Measurements from ENCODE around the gene CCNL2.

Gene CCNL2

GRCh38 chr1:1342584-1343115 lies 56.5 kb downstream of the CCNL2 start:
- DNase-seq (ENCODE audit: low read depth in 2 of 2) = no peak

DNA sequence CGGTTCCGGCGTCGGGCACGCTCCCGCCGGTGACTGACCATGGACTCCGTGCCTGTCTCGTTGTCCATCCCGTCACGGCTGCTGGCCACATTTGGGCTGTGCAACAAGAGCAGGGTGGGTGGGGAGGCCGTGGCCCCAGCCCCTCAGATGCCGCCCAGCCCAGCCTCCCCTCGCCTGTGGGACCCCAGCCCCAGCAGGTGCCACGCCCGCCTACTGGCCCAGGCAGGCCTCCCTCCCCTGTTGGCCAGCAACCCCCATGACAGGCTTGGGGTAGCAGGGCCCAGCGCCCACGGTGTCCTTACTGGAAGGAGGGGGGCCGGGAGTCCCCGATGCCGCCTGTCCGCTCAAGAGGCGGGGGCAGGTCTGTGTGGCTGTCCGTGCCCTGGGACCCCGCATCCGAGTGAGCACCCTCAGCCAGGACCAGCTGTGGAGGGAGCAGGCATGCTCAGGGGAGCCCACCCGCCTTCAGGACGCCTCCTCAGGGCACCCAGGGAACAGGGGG lies 57.0 kb downstream of the CCNL2 start:
- no peak for DNase-seq (ENCODE audit: low read depth in 2 of 2)

DNA sequence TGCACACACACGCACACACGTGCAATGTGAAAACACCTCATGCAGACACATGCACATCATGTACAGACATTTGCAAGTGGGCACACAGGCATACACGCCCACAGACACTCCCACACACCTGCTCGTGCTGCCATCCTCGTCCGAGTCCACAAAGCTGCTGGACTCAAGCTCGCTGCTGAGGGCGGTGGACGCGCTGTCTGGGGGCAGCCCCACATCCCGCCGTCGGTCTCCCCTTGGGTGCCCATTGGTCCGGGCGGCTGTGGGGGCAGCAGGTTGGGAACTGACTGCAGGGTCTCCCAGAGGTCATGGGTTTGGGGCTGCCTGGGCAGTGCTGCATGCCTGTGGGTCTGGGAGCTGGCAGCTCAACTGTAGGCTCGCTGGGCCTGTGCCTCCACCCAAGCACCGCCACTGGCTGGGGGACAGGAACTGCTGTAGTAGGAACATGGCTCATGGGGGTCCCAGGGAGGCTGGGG lies 57.5 kb downstream of the CCNL2 start:
- no peak for DNase-seq (ENCODE audit: low read depth in 2 of 2)

DNA sequence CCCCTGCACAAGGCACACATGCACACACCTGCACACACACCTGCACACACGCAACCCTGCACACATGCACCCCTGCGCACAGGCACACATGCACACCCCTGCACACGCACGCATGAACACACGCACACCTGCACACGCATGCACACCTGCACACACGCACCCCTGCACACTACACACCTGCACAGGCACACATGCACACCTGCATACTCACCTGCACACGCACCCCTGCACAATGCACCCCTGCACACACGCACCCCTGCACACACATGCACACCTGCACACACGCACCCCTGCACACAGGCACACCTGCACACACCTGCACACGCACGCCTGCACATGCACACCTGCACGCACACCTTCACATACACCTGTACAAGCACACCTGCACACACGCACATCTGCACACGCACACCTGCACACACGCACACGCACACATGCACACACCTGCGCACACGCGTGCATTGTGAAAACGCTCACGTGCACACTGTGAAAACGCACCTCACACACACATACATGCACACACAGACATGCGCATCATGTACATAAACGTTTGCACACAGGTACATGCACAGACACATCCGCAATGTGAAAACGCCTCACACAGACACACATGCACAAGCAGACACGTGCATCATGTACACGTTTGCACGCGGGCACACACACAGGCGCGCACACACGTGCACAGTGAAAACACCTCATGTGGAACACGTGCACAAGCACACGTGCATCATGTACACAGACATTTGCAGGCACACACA lies 58.2 kb downstream of the CCNL2 start:
- no peak for DNase-seq (ENCODE audit: low read depth in 2 of 2)

GRCh38 chr1:1340185-1340584 lies 59.0 kb downstream of the CCNL2 start:
- DNase-seq (ENCODE audit: low read depth in 2 of 2) = no peak

DNA sequence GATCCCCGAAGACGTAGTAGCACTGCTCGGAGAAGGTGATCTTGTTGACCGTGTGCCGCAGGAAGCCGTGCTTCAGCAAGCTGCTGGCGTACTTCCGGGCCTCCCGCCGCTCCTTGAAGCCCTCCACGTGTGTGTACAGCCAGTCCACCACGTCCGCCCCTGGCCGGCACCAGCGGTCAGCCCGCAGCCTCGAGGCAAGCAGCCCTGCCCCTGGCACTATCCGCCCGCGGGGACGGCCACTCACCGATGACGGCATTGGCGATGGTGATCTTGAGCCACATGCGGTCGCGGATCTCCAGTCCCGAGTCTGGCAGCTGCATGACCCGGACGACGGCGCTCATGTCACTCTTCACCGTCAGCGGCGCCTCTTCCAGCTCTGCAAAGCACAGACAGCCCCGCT lies 60.9 kb downstream of the CCNL2 start:
- DNase-seq (ENCODE audit: low read depth in 2 of 2) = no peak

DNA sequence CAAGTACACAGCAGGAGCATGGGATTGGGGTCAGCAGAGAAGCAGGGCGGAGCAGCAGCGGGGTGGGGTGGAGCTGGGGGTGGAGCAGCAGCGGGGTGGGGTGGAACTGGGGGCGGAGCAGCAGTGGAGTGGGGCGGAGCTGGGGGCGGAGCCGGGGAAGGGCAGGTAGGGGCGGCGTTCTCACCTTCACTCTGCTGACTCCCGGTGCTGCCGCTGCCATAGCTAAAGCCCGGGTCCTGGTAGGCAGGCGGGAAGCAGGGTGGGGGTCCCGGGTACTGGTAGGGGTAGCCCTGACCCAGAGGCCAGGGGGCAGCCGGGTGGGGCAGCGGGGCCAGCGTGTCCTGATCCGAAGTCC lies 61.4 kb downstream of the CCNL2 start:
- DNase-seq (ENCODE audit: low read depth in 2 of 2) = peak; percentile 23 to 44

GRCh38 chr1:1336931-1337792 lies 62.0 kb downstream of the CCNL2 start:
- no peak for DNase-seq (ENCODE audit: low read depth in 2 of 2)

DNA sequence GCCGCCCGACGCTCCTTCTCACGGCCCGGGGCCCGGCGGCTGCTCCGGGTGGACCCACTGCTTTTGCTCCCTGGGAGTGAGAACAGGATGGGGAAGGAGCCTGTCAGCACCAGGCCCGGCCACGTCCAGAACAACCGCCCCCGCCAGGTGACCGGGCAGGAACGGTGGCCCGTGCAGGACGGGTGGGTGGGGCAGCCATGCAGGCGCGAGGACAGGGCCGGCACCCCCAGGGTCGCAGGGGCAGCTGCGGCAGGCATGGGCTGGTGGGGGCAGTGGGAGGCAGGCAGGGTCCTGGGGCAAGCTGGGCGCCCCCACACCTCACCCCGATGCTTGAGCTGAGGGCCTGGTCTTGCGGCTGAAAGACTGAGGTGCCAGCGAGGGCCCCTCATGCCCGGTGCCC lies 62.7 kb downstream of the CCNL2 start:
- DNase-seq (ENCODE audit: low read depth in 2 of 2) = no peak

- DNase-seq (ENCODE audit: low read depth in 2 of 2) = no peak
Observed at GRCh38 chr1:1335792-1336248, 63.3 kb downstream of the CCNL2 start.
